Panc1 (cell line): Measurements from ENCODE around the gene CYP24A1. TPM values are rescaled to one million over a fixed set of nuclear protein-coding genes. Genes with fewer than 3 reads are reported as not detected.

Experiments used
- ATAC-seq: fragments of 200-7000 bp; cut with Tn5 transposase; 2 replicates; pipeline ENCODE4 v1.9.1; 2020; ENCODE audit warnings: mild to moderate bottlenecking, moderate library complexity
- BruUV-seq: library from RNA; stranded (reverse); fragments of 400-500 nt; replicated peaks from 2 replicates; lab custom pipeline; 2021; lab: Mats Ljungman, UMichigan
- CTCF ChIA-PET: fragments of 300-600 bp; sonication (Branson Sonifier 250); formaldehyde crosslinking; loops from one replicate; lab custom pipeline; 2022; ENCODE audit warnings: antibody characterized with exemption; lab: Charles Lee
- POLR2A ChIA-PET: fragments of 300-600 bp; sonication (Branson Sonifier 250); formaldehyde crosslinking; loops from one replicate; lab custom pipeline; 2022; ENCODE audit warnings: antibody characterized with exemption; lab: Charles Lee
- DNase-seq: peaks from one replicate; pipeline ENCODE4 v3.0.0-alpha.2; 2010; ENCODE audit warnings: low read depth, low spot score
- H3K27ac ChIP-seq: 2 replicates; pipeline ENCODE4 v1.5.1; 2011; ENCODE audit warnings: mild to moderate bottlenecking, low read length, inconsistent platforms
- H3K27me3 ChIP-seq: fragments of 200-500 bp; sonication (Bioruptor generic); 2 replicates; pipeline ENCODE4 v1.6.0; 2014; ENCODE audit warnings: low read length, inconsistent platforms; ENCODE audit not compliant: control insufficient read depth, insufficient read depth
- H3K36me3 ChIP-seq: fragments of 200-500 bp; sonication (Bioruptor generic); 2 replicates; pipeline ENCODE4 v1.5.1; 2014; ENCODE audit warnings: inconsistent platforms, mild to moderate bottlenecking, low read length, moderate library complexity; ENCODE audit not compliant: control insufficient read depth, insufficient read depth
- H3K4me1 ChIP-seq: 2 replicates; pipeline ENCODE4 v1.5.1; 2011; ENCODE audit warnings: inconsistent platforms, mild to moderate bottlenecking, low read length, moderate library complexity; ENCODE audit not compliant: control insufficient read depth, insufficient read depth
- H3K4me3 ChIP-seq, 2 experiments: 2 replicates each; pipeline ENCODE4 v1.5.1; 2011 to 2012; ENCODE audit warnings: low read depth in 2 of 2, low read length in 2 of 2, mild to moderate bottlenecking in 2 of 2, inconsistent platforms in 1 of 2, moderate library complexity in 1 of 2
- H3K9me3 ChIP-seq: fragments of 200-500 bp; sonication (Bioruptor generic); 2 replicates; pipeline ENCODE4 v1.5.1; 2014; ENCODE audit warnings: low read depth, mild to moderate bottlenecking, inconsistent platforms, low read length, moderate library complexity; ENCODE audit not compliant: control insufficient read depth, insufficient read depth
- POLR2AphosphoS5 ChIP-seq: IDR thresholded peaks from 2 replicates; pipeline ENCODE4 v1.6.1; 2012; ENCODE audit warnings: mild to moderate bottlenecking, low read depth, low read length, moderate library complexity
- SIN3A ChIP-seq: IDR thresholded peaks from 2 replicates; pipeline ENCODE4 v1.6.1; 2012; ENCODE audit warnings: low read depth, mild to moderate bottlenecking, low read length, moderate library complexity, borderline replicate concordance; ENCODE audit not compliant: insufficient read depth
- TCF7L2 ChIP-seq: IDR thresholded peaks from 2 replicates; pipeline ENCODE4 v1.6.1; 2011; ENCODE audit warnings: mild to moderate bottlenecking, low read depth, low read length, inconsistent platforms
- in situ Hi-C: cut with HindIII; loops from 2 replicates; pipeline ENCODE4 v1.10.0; 2016; ENCODE audit warnings: low sequenced_read_pairs, low pct_unique_long_range_greater_than_20kb
- intact Hi-C: fragments of 100-400 bp; cut with micrococcal nuclease; formaldehyde crosslinking; loops from one replicate; pipeline ENCODE4 v1.10.0; 2022; ENCODE audit not compliant: unreplicated experiment
- total RNA-seq: library from RNA; stranded (reverse); gene quantifications from one replicate; pipeline ENCODE4 v1.2.1, GENCODE V29; 2021; ENCODE audit not compliant: unreplicated experiment
- TF ChIP-seq, protein P1 (sequence below), 2 experiments: IDR thresholded peaks; 2 replicates each; pipeline ENCODE4 v1.6.1; 2011 to 2012; ENCODE audit warnings: low read depth in 2 of 2, control low read depth in 1 of 2, low read length in 1 of 2, mild to moderate bottlenecking in 1 of 2, moderate library complexity in 1 of 2; ENCODE audit not compliant: insufficient read depth in 1 of 2
- TF ChIP-seq, protein P2 (sequence below): fragments of 450-650 bp; IDR thresholded peaks from 2 replicates; pipeline ENCODE4 v1.5.1; 2017; ENCODE audit warnings: mild to moderate bottlenecking

The CYP24A1 gene
- total RNA-seq, 1 experiment from 2014 or later, result 3.0 TPM

DNA sequence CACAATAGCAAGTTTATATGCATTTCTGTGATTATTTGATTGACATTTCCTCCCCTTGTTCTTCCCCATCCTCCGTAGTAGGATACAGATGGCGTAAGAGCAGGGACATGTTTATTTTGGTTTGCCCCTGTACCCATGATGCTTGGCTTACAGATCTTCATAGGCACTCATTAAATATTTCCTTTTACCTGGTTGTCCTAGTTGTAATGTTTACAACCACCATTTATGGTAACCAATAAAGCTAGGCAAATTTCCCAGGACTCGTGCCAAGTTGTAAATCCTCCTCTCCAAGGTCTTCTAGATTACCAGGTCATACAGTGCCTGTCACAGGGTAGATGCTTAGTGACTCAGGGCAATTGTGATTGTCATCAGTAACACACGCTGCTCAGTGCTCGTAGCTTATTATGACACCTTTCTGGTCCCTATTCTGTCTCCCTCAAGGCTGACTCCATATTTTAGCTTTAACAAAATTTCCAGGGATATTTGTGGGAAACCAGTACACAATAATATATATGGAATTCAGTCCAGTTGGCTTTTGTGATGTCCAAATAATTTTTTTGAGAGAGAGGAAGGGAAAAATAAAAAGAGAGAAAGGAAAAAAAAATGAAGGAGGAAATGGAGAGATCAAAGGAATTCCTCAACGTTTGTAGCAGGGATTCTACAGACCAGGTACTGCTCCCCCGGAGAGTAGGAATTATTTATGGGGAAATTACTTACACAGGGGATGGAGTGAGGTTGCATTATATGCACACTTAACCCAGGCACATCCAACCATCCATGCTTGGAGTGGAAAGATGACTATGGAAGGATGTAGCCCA is 24.6 kb downstream of the CYP24A1 start:
- intact Hi-C loops, result no loop called here
- ChIA-PET CTCF (no interaction called here), POLR2A (no interaction called here)
- Histone ChIP-seq H3K27ac (no peak overlapping the region), H3K4me1 (peaks cover 6% of the 10 kb centered on the region; the same call in 1 of the 2 replicates), H3K4me3 (no peak overlapping the region), H3K27me3 (no peaks in the 10 kb centered on the region; the same call in 1 of the 2 replicates), H3K36me3 (no peaks in the 10 kb centered on the region), H3K9me3 (no peaks in the 10 kb centered on the region)
- in situ Hi-C loops, result no loop called here
- DNase-seq (no peak), ATAC-seq (no peak)
- no TSS peak for BruUV-seq
- TF ChIP-seq, protein P1, sequence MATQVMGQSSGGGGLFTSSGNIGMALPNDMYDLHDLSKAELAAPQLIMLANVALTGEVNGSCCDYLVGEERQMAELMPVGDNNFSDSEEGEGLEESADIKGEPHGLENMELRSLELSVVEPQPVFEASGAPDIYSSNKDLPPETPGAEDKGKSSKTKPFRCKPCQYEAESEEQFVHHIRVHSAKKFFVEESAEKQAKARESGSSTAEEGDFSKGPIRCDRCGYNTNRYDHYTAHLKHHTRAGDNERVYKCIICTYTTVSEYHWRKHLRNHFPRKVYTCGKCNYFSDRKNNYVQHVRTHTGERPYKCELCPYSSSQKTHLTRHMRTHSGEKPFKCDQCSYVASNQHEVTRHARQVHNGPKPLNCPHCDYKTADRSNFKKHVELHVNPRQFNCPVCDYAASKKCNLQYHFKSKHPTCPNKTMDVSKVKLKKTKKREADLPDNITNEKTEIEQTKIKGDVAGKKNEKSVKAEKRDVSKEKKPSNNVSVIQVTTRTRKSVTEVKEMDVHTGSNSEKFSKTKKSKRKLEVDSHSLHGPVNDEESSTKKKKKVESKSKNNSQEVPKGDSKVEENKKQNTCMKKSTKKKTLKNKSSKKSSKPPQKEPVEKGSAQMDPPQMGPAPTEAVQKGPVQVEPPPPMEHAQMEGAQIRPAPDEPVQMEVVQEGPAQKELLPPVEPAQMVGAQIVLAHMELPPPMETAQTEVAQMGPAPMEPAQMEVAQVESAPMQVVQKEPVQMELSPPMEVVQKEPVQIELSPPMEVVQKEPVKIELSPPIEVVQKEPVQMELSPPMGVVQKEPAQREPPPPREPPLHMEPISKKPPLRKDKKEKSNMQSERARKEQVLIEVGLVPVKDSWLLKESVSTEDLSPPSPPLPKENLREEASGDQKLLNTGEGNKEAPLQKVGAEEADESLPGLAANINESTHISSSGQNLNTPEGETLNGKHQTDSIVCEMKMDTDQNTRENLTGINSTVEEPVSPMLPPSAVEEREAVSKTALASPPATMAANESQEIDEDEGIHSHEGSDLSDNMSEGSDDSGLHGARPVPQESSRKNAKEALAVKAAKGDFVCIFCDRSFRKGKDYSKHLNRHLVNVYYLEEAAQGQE (IDR thresholded peaks at IDR 0.05; ENCODE audit: insufficient read depth in 1 of 2, low read depth in 2 of 2, low read length in 1 of 2), result no peak
- peak; percentile 60; the same call in 1 of the 2 replicates for TF ChIP-seq TCF7L2

DNA sequence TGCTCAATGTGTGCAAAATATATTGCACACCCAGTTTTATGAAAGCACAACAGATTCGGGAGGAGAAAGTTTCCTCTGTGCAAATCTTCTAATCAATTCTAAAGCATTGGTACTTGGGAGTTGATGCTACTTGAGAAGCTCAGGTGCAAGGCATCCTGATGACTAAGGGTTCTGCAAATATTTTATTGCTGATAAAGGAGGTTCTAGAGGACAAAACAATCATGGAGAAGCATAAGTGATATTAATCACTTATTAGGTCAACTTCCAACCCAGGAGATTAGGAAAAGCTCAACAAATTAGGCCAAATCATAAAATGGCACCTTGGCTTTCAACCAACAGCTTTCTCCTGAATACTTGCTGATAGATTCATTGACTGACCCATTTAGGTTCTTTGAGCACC is 27.1 kb downstream of the CYP24A1 start:
- intact Hi-C loops, result no loop called here
- TF ChIP-seq POLR2AphosphoS5, result no peak
- TF ChIP-seq TCF7L2, result no peak
- TF ChIP-seq, protein P2, sequence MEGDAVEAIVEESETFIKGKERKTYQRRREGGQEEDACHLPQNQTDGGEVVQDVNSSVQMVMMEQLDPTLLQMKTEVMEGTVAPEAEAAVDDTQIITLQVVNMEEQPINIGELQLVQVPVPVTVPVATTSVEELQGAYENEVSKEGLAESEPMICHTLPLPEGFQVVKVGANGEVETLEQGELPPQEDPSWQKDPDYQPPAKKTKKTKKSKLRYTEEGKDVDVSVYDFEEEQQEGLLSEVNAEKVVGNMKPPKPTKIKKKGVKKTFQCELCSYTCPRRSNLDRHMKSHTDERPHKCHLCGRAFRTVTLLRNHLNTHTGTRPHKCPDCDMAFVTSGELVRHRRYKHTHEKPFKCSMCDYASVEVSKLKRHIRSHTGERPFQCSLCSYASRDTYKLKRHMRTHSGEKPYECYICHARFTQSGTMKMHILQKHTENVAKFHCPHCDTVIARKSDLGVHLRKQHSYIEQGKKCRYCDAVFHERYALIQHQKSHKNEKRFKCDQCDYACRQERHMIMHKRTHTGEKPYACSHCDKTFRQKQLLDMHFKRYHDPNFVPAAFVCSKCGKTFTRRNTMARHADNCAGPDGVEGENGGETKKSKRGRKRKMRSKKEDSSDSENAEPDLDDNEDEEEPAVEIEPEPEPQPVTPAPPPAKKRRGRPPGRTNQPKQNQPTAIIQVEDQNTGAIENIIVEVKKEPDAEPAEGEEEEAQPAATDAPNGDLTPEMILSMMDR, result no peak
- TF ChIP-seq, protein P1 (IDR thresholded peaks at IDR 0.05; ENCODE audit: insufficient read depth in 1 of 2, low read depth in 2 of 2, low read length in 1 of 2), result no peak
- TF ChIP-seq SIN3A, result no peak
- Histone ChIP-seq H3K4me1 (peaks cover 6% of the 10 kb centered on the region; the same call in 1 of the 2 replicates), H3K27ac (no peak overlapping the region), H3K4me3 (no peak overlapping the region), H3K27me3 (no peaks in the 10 kb centered on the region; the same call in 1 of the 2 replicates), H3K36me3 (no peaks in the 10 kb centered on the region), H3K9me3 (no peaks in the 10 kb centered on the region)
- POLR2A ChIA-PET, result no interaction called here
- ATAC-seq (no peak), DNase-seq (no peak)
- CTCF ChIA-PET, result no interaction called here
- in situ Hi-C loops, result no loop called here
- no TSS peak for BruUV-seq
